ENCODE results near the gene SLC6A11.

The SLC6A11 gene

DNA sequence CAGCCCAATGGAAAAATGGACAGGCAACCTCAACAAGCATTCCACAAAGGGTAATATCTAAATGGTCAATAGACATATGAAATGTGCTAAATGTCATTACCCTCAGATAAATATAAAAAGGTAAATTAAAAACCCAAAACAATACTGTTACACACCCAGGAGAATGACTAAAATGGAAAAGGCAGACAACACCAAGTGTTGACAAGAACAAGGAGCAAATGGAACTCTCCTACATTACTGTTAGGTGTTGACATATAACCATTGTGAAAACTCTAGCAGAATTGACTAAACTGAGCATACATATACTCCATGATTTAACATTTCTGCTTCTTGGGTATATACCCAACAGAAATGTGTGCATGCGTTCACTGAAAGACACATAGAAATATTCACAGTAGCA is 25.3 kb upstream of the SLC6A11 start:
- DNase-seq (ENCODE audit: low read depth), result no peak

DNA sequence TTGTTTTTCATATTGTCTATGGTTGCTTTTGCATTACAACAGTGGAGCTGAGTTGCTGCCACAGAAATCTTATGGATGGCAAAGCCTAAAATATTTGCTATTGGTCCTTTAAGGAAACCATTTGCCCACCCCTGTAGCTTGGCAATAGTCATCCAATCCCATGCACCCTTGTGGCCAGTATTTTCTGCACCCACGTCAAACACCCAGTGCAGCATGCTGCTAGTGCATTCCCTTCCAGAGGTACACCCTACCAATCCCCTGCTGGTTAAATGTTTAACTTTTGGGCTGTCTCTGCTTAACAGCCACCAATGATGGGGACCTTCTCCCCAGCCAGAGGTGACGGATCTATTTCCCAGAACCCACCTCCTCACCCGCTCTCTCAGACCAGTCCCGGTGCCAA is 23.8 kb upstream of the SLC6A11 start:
- no peak for DNase-seq (ENCODE audit: low read depth)

DNA sequence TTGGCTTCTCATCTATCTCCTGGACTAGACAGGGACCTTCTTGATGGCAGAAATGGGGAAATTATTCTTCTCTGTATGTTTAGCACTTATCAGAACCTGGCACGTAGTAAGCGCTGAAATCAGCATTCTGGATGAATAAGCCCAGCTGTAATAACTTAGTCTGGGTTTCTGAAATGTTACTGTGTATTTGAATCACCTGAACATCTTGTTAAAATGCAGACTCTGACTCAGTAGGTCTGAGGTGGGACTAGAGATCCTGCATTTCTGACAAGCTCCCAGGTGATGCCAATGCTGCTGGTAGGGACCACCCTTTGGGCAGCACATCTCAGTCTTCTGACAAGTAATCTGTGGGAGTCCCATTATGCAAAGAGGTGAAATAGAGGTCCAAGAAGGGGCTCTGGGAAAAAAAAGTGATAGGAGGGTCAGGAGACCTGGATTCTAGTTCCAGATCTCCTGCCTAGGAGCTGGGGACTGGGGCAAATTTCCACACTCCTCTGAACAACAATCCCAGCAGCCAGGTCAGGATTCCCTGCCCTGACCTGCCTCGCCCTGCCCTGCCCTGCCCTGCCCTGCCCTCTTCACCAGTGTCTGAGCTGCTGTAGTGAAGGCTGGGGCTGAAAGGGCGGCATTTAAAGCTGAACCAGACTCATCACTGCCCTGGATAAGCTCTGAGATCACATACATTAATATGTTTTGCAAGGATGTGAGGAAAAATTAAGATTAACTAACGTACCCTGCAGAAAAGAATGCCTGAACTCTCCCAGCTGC is 17.2 kb upstream of the SLC6A11 start:
- no peak for DNase-seq (ENCODE audit: low read depth)

DNA sequence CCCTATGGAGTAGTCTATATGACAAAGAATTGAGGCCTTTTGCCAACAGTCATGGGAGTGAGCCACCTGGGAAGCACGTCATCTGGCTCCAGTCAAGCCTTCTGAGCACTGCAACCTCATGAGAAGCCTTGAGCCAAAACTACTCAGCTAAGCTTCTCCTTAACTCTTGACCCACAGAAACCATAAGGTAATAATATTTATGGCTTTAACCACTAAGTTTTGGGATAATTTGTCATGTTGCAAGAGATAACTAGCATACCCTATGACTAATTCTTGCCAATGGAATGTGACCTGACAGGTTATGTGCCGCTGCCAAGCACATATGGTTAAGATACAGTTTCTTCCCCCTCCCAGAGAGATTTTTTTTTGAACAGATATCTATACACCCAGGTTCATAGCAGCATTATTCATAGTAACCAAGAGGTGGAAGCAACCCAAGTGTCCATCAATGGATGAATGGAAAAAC is 11.8 kb upstream of the SLC6A11 start:
- DNase-seq (ENCODE audit: low read depth), result no peak

DNA sequence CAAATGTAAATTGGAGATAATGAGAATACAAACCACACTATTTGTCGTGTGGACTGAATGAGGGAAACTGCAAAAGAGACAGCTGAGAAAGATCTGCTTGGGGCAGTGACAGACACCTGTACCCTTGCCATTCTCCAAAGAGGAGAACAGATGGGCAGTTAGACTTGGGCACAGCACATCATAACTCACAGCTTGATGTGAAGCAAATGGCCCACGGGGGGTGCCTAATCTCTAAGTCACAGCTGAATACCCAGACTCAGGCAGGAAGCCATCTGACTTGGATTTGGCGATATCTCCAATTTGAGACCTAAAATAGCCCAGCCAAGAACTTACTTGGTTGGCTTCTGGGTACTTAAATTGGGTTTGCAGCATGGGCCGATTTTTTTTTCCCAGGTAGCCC is 10.0 kb upstream of the SLC6A11 start:
- DNase-seq (ENCODE audit: low read depth), result no peak

DNA sequence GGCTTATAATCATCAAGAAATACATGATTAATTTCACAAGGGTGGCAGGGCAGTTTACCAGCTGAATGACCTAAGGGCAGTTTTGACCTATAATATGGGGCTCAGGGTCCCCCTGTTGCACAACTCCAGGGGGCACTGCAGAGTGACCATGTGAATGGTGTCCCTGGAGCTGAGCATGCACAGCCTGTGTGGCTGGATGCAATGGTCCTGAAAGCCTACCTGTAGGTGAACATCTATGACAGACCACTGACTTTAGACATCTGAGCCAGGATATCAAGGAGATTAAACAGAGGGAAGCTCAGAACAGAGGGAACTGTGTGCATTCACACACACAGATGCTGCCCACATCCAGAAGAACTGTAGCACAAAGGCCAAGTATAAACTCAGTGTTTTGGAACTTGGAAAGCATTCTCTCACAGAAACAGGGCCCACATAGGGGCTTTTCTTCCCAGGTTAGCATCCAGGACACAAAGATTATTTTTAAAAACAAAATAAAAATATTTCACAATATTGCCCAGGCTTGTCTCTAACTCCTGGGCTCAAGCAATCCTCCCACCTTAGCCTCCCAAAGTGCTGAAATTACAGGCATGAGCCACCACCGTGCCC is 7.8 kb upstream of the SLC6A11 start:
- DNase-seq (ENCODE audit: low read depth), result no peak

DNA sequence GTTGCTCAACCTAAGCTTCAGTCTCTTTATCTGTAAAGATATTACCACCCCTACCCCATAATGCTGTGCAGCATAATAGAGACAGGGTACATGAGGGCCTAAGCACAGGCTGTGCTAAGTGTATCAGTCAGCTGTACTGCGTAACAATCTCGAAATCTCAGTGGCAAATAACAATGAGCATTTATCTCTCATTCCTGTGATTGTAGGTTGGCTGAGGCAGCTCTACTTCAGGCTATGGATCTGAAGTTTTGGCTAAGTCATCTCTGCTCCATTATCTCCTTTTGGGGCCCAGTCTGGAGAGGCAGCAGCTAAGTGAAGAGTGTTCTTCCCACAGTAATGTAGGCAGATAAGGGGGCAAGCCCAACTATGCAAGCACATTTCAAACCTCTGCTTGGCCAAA is 7.1 kb upstream of the SLC6A11 start:
- DNase-seq (ENCODE audit: low read depth), result no peak

DNA sequence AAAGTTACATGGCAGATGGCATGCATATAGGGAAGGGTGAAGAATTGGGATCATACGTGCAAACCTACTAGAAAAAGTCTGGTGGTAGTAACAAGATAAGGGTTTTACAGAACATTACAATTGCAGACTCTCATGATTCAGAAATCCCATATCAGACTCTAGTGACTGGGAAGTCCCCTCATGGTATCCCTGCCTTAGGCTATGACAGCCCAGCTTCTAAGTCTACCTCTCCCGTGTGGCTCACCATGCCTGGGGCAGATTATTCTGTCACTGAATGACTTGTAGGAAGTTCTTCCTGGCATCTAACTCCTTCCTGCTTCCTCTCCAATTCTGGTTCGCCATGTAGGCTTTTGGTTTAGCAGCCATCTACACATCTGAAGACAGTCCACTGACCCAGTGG is 5.7 kb upstream of the SLC6A11 start:
- DNase-seq (ENCODE audit: low read depth), result no peak

DNA sequence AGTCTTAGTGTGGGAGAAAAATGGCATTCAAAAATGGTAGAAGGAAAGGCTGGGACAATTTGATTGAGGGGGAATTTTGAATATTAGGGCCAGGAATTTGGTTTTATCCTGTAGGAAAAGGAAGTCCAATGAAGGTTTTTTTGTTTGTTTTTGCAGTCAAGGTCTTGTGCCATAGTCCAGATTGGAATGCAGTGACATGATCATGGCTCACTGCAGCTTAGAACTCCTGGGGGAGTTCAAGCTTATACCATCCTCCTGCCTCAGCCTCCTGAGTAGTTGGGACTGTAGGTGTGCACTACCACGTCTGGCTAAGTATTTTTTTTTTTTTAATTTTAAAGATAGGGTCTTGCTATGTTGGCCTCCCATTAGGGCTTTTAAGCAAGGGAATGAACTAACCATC is 2.6 kb upstream of the SLC6A11 start:
- no peak for DNase-seq (ENCODE audit: low read depth)

DNA sequence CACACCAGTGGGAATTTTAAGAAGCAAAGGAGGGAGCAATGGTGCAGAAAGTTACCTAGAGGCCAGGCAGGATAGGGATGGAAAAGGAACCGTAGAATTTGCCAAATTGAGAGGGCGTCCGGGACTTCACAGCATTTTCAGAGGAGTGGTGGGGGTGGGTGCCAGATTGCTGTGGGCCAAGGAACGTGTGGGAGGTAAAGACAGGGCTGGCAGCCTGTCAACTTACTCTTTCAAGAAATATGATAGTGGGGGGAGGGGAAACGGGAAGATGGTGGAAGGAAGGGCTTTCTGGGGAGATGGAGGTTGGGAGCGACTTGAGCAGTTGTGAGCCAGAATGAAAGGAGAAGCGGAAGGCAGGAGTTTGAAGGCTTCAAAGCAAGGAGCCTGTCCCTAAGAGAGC is 1.4 kb upstream of the SLC6A11 start:
- DNase-seq (ENCODE audit: low read depth), result no peak

DNA sequence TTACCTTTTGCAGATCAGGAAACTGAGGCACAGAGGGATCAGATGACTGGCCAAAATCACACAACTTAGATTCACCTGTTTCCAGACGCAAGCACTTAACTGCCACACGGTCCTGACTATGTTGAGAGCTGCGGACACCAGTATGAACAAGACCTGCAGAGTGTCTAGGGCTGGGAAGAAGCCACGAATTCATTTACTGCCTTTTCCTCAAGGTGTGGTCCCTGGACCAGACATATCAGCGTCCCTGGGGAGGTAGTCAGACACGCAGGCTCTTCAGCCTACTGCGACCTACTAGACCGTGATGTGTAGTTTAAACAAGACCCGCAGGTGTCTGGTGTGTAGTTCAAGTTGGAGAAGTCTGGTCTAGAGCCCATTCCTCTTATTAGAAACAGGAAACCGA is 541 bp upstream of the SLC6A11 start:
- DNase-seq (ENCODE audit: low read depth), result no peak

DNA sequence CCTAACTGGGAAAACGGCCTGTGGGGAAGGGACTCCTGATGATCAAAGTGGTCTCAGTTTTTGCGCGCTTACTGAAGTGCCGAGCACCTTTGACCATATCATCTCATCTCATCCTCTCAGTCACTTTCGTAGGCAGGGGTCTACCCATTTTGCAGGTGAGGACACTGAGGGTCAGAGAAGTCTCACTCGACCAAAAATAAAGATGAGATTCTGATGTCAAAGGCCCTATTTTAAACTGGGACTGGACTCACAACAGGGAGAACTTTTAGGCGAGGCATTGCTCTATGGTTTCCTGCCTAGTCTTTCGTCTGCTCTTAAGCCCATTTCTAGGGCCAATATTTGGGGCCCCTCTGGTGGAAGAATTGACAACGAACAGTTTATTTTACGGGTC is 830 bp downstream of the SLC6A11 start:
- DNase-seq (ENCODE audit: low read depth), result no peak

DNA sequence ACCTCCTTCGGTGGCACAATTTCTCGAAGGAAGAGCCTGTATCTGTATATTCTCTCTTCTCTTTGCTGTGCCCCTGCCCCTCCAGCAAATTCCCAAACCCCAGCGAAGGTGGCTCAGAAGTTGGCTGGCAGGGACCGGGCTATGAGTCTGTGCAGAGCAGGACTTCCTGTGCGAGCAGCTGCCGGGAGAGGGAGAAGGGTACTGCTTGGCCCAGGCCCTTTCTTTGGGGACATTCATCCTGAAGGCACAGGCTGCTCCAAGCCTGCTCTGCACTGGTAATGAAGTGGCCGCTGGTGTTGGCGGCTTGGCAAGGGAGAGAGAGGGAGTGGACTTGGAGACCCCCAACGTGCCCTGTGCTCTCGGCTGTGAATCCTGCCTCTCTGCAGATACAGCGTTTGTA is 1.5 kb downstream of the SLC6A11 start:
- DNase-seq (ENCODE audit: low read depth), result no peak

DNA sequence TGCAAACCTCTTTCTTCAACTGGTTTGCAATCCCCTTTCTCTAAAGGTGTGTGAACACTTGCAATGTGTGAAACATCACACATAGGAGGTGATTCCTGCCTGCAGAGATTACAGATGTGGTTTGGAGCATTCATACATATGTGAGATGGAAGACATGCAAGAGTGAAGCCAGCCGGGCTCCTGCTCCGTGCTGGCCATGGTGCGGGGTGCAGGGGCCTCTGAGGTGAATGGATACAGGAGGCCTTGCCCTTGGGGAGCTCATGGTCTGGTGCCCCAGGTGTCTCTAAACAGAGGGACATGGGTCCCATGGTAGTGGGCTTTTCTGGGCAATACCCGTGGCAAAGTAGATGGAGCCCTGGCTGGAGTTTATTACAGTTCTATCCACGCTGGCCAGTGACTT is 6.0 kb downstream of the SLC6A11 start:
- DNase-seq (ENCODE audit: low read depth), result no peak

DNA sequence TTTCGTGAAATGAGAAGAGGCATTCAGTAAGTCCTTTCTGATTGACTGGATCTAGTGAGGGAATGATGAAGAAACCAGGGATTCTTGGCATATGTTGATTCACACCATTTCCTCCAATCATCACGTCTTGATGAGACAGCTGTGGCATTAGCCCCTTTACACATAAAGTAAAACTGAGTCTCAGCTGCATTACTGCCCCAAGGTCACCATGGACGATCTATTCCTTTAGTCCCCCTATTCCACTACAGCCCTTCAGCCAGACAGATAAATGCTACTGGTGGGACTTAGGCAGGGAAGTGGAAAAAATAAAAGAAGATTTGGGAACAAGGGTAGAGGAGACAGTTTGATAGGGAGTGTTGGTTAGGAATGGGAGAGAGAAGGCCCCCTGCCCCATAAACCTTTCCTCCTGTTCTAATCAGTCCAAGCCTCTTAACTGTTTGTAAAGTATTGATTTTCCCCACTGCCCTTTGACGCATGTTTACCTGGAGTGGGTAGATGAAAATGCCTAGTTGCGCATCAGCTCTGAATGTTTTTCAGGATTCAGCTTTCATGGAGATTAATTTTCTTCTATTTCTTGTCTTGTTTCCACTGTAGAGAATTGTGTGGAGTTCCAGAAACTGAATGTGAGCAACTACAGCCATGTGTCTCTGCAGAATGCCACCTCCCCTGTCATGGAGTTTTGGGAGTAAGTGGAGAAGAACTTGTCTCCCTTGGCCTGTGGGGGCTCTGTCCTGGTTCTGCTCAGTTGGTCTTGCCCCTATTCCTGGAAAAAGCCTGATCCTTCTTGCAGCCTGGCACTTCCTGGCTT is 6.9 kb downstream of the SLC6A11 start:
- DNase-seq (ENCODE audit: low read depth), result no peak

DNA sequence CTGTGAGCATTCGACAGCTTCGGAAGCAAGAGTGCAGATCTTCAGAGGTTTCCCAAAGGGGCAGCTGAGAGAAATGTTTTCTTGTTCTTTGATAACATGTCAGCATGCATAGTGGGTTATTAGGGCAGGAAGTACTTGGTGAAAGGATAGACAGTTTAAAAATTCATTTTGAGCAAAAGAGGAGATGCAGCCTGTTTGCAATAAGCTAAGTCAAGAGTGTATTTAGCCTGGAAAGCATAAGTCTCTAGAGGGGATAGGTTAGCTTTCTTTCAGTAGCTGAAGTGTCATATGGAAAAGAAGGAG is 7.4 kb downstream of the SLC6A11 start:
- DNase-seq (ENCODE audit: low read depth), result no peak

DNA sequence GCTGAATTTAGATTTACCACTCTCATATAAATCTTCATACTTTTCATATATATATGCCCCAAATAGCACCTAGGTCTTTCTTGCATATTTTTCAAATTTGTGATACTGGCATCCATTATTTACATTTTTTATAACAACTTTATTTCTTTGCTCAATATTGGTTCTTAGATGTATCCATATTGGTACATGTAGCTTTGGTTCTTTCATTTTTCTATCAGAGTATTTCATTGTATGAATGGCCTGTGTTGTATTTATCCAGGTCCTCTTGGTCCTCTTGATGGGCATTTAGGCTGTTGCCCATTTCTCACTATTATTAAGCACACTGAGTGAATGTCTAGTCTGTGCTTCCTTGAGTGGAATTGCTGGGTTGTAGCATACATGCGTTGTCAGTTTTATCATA is 8.4 kb downstream of the SLC6A11 start:
- DNase-seq (ENCODE audit: low read depth), result no peak

DNA sequence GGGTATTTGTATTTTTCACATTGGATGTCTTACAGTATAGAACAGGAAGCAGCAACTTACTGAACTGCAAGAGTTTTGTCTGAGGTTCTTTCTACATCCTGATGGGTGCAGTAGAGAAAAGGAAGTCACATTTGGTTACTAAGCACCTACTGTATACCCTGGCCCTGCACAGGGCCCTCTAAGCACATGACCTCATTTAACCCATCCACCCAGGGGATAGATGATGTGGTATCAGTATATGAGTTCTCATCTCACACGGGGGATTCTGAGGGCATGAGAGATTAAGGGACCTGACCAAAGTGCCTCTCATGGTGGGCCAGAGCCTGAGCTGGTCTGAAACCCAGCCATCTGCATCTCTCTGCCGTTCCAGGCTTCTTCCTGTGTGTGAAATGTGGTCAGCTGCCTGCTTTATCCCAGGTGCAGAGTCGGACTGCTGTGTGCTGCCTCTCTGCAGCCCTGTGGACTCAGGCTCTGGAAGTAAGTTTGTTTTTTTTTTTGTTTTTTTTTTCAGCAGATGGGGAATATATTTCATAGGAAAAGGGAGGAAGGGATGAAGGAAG is 17.9 kb downstream of the SLC6A11 start:
- DNase-seq (ENCODE audit: low read depth), result no peak

DNA sequence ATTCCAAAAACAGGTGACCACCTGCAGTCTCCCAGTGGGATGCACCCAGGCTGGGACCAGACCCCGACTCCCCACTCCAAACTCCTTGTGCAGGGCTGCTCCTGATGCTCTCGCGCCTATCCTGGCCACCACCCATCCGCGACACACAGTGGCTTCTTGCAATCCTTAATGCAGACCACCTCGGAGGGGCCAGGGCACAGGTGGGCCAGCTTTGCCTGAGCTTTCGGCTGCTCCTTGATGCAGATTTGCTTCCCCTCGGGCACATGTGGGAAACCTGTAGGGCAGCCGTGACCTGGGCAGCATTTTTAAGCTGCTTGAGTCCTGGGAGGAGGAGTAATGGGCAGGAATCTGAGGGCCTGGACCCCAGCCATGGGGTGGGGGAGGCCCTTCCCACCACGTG is 18.9 kb downstream of the SLC6A11 start:
- no peak for DNase-seq (ENCODE audit: low read depth)

DNA sequence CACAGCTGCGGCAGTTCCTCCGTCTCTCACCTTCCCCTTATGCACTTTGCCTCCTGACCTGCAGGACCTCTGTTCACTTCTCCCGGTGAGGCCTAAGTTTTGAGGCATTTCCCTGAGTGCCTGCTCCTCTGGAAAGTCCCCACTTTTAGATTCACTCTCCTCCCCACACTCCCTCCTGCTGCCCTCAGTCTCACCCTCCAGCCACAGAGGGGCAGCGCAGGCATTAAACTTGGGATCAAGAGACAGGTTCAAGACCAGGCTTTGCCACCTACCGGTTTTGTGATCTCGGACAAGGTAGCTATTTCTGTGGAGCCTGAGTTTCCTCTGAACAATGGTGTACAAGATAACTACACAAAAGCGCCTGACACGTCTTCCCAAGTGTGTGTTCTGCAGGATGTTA is 19.4 kb downstream of the SLC6A11 start:
- DNase-seq (ENCODE audit: low read depth), result no peak

DNA sequence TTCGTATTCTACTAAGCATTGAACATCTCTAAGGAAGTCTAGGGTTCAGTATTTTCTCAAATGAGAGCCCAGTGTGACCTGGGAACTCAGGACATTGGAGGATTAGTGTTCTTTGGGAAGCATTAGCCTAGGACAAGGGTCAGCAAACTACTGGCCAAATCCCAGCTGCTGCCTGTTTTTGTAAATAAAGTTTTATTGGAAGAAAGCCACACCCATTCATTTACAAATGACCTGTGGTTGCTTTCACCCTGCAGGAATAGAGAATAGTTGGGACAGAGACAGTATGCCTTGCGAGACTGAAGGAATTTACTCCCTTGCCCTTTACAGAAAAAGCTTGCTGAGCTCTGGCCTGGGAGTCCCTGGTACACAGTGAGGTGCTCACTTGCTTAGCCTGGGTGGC is 20.6 kb downstream of the SLC6A11 start:
- no peak for DNase-seq (ENCODE audit: low read depth)

DNA sequence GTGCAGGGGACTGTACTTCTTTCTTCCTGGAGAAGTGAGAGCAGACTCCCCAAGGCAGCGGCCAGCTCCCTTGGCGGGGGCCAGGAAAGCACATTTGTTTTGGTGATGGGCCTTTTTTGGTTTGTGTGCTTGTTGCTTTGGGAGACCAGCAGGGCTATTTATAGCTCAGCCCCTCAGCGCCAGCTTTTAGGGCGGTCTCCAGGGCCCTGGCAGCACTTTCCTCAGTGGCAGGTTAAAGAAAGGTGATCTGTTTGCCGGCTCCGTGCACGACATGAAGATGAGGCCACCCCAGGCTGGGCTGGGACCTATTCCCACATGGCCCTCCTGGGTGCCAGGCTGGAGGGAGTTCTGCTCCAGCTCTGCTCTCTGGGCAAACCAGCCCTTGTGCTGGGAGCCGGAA is 21.8 kb downstream of the SLC6A11 start:
- DNase-seq (ENCODE audit: low read depth), result no peak

DNA sequence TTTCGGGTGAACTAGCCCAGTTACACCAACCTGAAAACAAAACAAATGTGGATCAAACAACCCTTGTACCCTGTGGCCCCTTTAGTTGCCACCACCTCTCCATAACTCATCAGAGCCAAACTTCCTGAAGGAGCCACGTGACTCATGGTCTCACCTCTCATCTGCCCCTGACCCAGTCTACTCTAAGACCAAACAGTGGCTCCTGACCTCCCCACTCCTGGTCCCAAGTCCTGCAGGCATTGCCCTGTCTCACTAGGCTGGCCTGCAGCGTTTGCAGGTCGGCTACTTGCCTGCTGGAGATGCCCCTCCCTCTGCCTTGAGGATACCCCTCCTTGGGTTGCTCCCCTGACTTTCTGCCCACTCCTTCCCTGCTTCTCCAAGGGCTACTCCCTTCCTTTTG is 23.1 kb downstream of the SLC6A11 start:
- DNase-seq (ENCODE audit: low read depth), result no peak

Measured in activated T-cell treated with anti-CD3 and anti-CD28 coated beads for 1 hour (primary cell).